ENCODE results near the gene LTV1. TPM values are rescaled to one million over a fixed set of nuclear protein-coding genes. Genes with fewer than 3 reads are reported as not detected.

The LTV1 gene
- total RNA-seq, 2 experiments from 2014 or later, result 30.9 to 31.6 TPM

GRCh38 chr6:143911028-143911427 lies 67.9 kb downstream of the LTV1 start:
- POLR2A ChIA-PET, result no interaction called here
- no peak for ATAC-seq
- Mint-ChIP-seq H3K9me3 (peaks cover 14% of the 10 kb centered on the region), H3K4me3 (no peak overlapping the region), H3K27ac (no peak overlapping the region), H3K36me3 (ENCODE audit: low read depth) (peaks cover 1% of the 10 kb centered on the region), H3K27me3 (no peaks in the 10 kb centered on the region), H3K4me1 (ENCODE audit: low read depth) (no peaks in the 10 kb centered on the region)
- TF ChIP-seq CTCF (IDR thresholded peaks at IDR 0.05), result no peak
- CTCF ChIA-PET, result interaction anchor here (1.2 to 1.7 kb wide), 2 partner anchors 29 to 335 kb away, joined by 4 to 5 read pairs; no protein-coding TSS in a partner anchor
- intact Hi-C loops (cut with micrococcal nuclease), result no loop called here
- DNase-seq, result no peak

GRCh38 chr6:143912671-143913070 lies 69.5 kb downstream of the LTV1 start:
- TF ChIP-seq CTCF (IDR thresholded peaks at IDR 0.05), result no peak
- ChIA-PET CTCF (no interaction called here), POLR2A (no interaction called here)
- DNase-seq (no peak), ATAC-seq (no peak)
- no peaks in the 10 kb centered on the region for H3K4me1 Mint-ChIP-seq (ENCODE audit: low read depth)
- H3K9me3 Mint-ChIP-seq, result peaks cover 14% of the 10 kb centered on the region
- no peaks in the 10 kb centered on the region for H3K27me3 Mint-ChIP-seq
- no peak overlapping the region for H3K27ac Mint-ChIP-seq
- peaks cover 1% of the 10 kb centered on the region for H3K36me3 Mint-ChIP-seq (ENCODE audit: low read depth)
- no peak overlapping the region for H3K4me3 Mint-ChIP-seq
- intact Hi-C loops (cut with micrococcal nuclease), result no loop called here

Other genes with a start within 250 kb of the LTV1 start
- 10 to 100 TPM; 13.5 to 14.6 TPM for gene PHACTR2, start 165.4 kb upstream of the LTV1 start, total RNA-seq
- not detected for gene ZC2HC1B, start 21.1 kb downstream of the LTV1 start, total RNA-seq
- gene PLAGL1, start 164.9 kb downstream of the LTV1 start, total RNA-seq, result 10 to 100 TPM; 19.0 to 20.7 TPM